ENCODE data around the gene ACVRL1. TPM values are rescaled to one million over a fixed set of nuclear protein-coding genes. Genes with fewer than 3 reads are reported as not detected.

ACVRL1 gene
- total RNA-seq, 1 experiment from 2014 or later: not detected

DNA sequence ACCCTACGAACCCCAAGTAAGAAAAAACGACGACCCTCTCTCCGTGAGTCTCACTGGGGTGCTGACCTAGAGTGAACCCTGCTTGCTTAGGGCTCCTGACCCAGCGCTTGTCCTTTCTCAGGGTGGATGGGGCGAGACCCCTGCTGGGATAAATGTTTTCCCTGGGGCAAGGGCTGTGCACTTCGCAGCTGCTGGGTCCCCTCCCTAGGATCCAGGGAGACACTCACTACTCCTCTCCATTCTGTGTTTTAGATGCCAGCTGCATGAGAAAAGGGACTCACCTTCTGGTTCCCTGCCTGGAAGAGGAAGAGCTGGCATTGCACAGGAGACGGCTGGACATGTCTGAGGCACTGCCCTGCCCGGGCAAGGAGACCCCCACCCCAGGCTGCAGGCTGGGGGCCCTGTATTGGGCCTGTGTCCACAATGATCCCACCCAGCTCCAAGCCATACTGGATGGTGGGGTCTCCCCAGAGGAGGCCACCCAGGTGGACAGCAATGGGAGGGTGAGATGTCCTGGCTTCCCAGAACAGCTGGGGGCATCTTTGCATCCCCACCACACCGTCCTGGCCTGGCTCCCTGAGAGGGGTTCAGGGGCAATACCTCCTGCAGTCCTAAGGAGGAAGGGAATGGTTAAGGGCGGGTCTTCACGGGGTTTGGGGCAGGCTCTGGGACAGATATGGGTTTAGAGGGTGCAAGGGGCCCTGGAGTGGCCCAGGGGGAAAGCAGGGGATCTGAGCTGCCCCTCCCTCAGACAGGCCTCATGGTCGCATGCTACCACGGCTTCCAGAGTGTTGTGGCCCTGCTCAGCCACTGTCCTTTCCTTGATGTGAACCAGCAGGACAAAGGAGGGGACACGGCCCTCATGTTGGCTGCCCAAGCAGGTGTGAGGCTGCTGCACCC, 18.7 kb upstream of the ACVRL1 start:
- no peak for DNase-seq (ENCODE audit: unreplicated experiment)
- Mint-ChIP-seq H3K9me3 (ENCODE audit: unreplicated experiment) (no peaks in the 10 kb centered on the region), H3K4me1 (ENCODE audit: insufficient read depth, unreplicated experiment) (peaks cover 14% of the 10 kb centered on the region), H3K4me3 (ENCODE audit: unreplicated experiment) (no peak overlapping the region), H3K27ac (ENCODE audit: low read depth, unreplicated experiment) (no peak overlapping the region), H3K27me3 (ENCODE audit: insufficient read depth, unreplicated experiment) (no peaks in the 10 kb centered on the region), H3K36me3 (ENCODE audit: insufficient read depth, unreplicated experiment) (no peaks in the 10 kb centered on the region)
- BruUV-seq (replicated peaks): no TSS peak
- ChIA-PET POLR2A (interaction anchor here (0.7 kb wide), 1 partner anchor 10 kb away, joined by 3 read pairs; no protein-coding TSS in a partner anchor), CTCF (interaction anchor here (0.6 to 4.5 kb wide), 4 partner anchors 34 to 223 kb away, joined by 3 to 15 read pairs (median 4); no protein-coding TSS in a partner anchor)
- TF ChIP-seq, protein P1, sequence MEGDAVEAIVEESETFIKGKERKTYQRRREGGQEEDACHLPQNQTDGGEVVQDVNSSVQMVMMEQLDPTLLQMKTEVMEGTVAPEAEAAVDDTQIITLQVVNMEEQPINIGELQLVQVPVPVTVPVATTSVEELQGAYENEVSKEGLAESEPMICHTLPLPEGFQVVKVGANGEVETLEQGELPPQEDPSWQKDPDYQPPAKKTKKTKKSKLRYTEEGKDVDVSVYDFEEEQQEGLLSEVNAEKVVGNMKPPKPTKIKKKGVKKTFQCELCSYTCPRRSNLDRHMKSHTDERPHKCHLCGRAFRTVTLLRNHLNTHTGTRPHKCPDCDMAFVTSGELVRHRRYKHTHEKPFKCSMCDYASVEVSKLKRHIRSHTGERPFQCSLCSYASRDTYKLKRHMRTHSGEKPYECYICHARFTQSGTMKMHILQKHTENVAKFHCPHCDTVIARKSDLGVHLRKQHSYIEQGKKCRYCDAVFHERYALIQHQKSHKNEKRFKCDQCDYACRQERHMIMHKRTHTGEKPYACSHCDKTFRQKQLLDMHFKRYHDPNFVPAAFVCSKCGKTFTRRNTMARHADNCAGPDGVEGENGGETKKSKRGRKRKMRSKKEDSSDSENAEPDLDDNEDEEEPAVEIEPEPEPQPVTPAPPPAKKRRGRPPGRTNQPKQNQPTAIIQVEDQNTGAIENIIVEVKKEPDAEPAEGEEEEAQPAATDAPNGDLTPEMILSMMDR (IDR thresholded peaks at IDR 0.05; ENCODE audit: unreplicated experiment): no peak
- intact Hi-C loops (cut with micrococcal nuclease): no loop called here

DNA sequence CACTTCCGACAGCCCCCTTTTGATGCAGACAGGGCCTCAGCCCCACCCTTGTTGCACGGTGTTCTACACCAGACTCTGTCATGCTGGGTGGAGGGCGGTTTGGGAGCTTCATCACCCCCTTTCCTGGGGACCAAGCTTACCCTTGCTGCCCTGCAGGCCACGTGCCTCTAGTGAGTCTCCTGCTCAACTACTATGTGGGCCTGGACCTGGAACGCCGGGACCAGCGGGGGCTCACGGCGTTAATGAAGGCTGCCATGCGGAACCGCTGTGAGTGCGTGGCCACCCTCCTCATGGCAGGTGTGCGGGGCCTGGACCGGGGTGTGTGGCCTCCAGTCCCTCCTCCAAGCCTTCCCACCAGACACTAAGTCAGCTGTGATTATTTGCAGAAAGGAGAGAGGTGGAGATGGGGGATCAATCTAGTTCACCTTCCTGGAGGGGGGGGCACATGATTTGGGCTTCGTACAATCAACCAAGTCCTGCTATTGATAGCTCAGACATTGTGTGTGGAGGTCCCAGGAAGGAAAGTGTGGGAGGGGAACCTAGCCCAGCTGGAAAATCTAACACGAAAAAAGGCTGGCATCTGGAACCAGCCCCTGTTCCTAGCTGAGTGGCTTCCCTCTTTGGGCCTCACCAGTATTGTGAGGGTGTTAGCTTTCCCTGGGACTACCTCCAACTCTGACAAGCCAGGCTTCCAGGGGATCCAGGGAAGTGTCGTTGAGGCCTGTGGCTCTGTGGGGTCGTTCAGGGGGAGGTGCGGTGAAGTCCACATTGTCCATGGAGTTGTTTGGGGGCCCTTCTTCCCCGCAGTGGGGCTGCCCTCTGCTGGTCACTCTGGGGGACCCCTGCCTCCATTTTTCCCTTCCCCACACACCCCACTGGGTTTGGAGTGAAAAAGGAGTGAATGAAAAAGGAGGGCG, 17.8 kb upstream of the ACVRL1 start:
- ChIA-PET CTCF (interaction anchor here (0.7 to 4.5 kb wide), 3 partner anchors 33 to 1807 kb away, joined by 3 to 15 read pairs (median 4); no protein-coding TSS in a partner anchor), POLR2A (interaction anchor here (0.7 kb wide), 2 partner anchors 496 to 707 kb away, joined by 3 read pairs; no protein-coding TSS in a partner anchor)
- no peaks in the 10 kb centered on the region for H3K9me3 Mint-ChIP-seq (ENCODE audit: unreplicated experiment)
- TF ChIP-seq, protein P1 (IDR thresholded peaks at IDR 0.05; ENCODE audit: unreplicated experiment): no peak
- peaks cover 13% of the 10 kb centered on the region for H3K4me1 Mint-ChIP-seq (ENCODE audit: insufficient read depth, unreplicated experiment)
- intact Hi-C loops (cut with micrococcal nuclease): no loop called here
- H3K36me3 Mint-ChIP-seq (ENCODE audit: insufficient read depth, unreplicated experiment): no peaks in the 10 kb centered on the region
- H3K27me3 Mint-ChIP-seq (ENCODE audit: insufficient read depth, unreplicated experiment): no peaks in the 10 kb centered on the region
- H3K27ac Mint-ChIP-seq (ENCODE audit: low read depth, unreplicated experiment): no peak overlapping the region
- H3K4me3 Mint-ChIP-seq (ENCODE audit: unreplicated experiment): no peak overlapping the region
- no TSS peak for BruUV-seq (replicated peaks)
- DNase-seq (ENCODE audit: unreplicated experiment): no peak

DNA sequence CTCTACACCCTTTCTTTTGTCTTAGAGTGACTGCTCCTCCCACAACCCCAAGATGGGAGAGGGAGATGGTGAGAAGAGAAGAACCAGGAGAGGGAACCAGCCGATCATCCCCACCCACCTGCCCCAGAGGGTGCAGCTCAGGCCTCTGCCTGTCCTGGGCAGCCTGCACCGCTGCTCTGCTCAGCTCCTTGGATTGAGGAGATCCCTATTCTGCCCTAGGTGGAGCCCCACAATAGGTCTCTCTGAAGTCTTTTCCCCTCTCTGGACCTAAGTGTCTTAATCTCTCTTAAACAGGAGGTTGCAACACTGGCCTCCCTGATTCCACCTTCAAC, 17.2 kb upstream of the ACVRL1 start:
- DNase-seq (ENCODE audit: unreplicated experiment): no peak
- BruUV-seq (replicated peaks): no TSS peak
- intact Hi-C loops (cut with micrococcal nuclease): no loop called here
- Mint-ChIP-seq H3K9me3 (ENCODE audit: unreplicated experiment) (no peaks in the 10 kb centered on the region), H3K27ac (ENCODE audit: low read depth, unreplicated experiment) (no peak overlapping the region), H3K27me3 (ENCODE audit: insufficient read depth, unreplicated experiment) (no peaks in the 10 kb centered on the region), H3K4me3 (ENCODE audit: unreplicated experiment) (no peak overlapping the region), H3K4me1 (ENCODE audit: insufficient read depth, unreplicated experiment) (peaks cover 8% of the 10 kb centered on the region), H3K36me3 (ENCODE audit: insufficient read depth, unreplicated experiment) (no peaks in the 10 kb centered on the region)
- ChIA-PET POLR2A (interaction anchor here (0.7 kb wide), 1 partner anchor 496 kb away, joined by 3 read pairs; no protein-coding TSS in a partner anchor), CTCF (interaction anchor here (1.5 to 4.5 kb wide), 2 partner anchors 33 to 103 kb away, joined by 3 to 15 read pairs; no protein-coding TSS in a partner anchor)
- TF ChIP-seq, protein P1 (IDR thresholded peaks at IDR 0.05; ENCODE audit: unreplicated experiment): no peak
